Activated T-cell treated with anti-CD3 and anti-CD28 coated beads for 24 hours (primary cell): ENCODE data around the gene OR9K2.
"Not testable (repeated sequence)": the region's sequence is repeated elsewhere in the genome, so short reads cannot be mapped to it uniquely, and the experiment has no call there.

Experiments used
- DNase-seq: peaks from one replicate; pipeline ENCODE4 v3.0.0-alpha.2; 2020; ENCODE audit warnings: low read depth

Gene OR9K2, protein sequence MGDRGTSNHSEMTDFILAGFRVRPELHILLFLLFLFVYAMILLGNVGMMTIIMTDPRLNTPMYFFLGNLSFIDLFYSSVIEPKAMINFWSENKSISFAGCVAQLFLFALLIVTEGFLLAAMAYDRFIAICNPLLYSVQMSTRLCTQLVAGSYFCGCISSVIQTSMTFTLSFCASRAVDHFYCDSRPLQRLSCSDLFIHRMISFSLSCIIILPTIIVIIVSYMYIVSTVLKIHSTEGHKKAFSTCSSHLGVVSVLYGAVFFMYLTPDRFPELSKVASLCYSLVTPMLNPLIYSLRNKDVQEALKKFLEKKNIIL

DNA sequence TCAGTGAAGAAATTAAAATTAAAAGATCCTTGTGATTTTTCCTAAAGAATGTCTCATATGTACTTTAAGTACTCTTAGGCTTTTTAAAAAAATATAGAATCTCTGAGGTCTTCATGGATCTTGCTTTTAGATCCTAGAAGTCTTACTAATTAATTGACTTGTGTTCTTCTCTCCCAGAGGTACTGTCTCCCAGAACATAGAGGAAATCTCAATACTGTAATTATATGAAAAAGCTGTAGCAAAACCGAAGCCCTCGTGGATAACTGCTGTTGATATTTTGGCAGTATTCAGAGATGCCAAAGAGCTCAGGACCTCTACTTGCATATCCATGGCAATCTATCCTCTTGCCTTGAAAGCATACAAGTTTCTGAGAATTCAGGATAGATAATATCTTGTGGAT is at the start of gene OR9K2:
TSS of gene OR9K2 (plus strand) at position 301 of the 400 bp plus-strand sequence. CDS start 3,429 bp downstream, outside the sequence.
- DNase-seq, result no peak

- no peak for DNase-seq
Measured at GRCh38 chr12:55092579-55092978, 33.6 kb upstream of the OR9K2 start.

- no peak for DNase-seq
Measured at GRCh38 chr12:55112378-55112875, 13.8 kb upstream of the OR9K2 start.

- DNase-seq, result no peak
Measured at GRCh38 chr12:55116152-55116551, 10.1 kb upstream of the OR9K2 start.

- no peak for DNase-seq
Measured at GRCh38 chr12:55132816-55133215, 6.6 kb downstream of the OR9K2 start.

- peak; percentile 16 for DNase-seq
Measured at GRCh38 chr12:55142669-55143565, 16.7 kb downstream of the OR9K2 start.

DNA sequence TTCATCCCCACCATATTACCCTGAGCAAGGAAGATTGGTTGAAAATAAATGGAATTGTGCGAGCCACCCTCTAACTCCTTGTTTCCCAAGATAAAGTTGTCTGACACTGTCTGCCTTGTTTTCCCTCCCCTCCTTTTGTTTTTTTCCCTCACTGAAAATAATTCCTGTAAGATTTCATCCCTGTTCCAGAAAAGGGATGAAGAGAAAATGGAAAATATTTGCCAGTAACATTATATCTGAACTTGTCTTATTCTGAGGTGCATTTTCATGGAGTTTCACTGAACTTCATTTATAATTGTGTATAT is 17.3 kb downstream of the OR9K2 start:
- DNase-seq, result no peak

GRCh38 chr12:55167010-55167640 is 40.9 kb downstream of the OR9K2 start:
- DNase-seq, result not testable (repeated sequence)

DNA sequence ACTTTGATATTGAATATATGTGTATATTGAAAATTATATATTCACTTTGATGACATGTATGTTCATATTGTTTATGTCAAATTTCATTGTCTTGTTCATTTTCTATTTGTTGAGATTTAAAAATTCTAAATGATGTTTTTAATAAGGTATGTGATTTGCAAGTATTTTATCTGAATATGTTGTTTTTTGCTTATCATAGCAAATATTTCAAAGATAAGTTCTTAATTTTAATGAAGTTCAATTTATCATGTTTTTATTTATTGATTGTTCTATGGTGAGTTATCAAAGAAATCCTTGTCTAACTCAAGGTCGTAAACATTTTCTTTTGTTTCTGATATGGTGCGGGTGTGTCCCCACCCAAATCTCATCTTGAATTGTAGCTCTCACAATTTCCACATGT is 45.2 kb downstream of the OR9K2 start:
- DNase-seq, result no peak

- not testable (repeated sequence) for DNase-seq
Measured at GRCh38 chr12:55171846-55172245, 45.6 kb downstream of the OR9K2 start.

DNA sequence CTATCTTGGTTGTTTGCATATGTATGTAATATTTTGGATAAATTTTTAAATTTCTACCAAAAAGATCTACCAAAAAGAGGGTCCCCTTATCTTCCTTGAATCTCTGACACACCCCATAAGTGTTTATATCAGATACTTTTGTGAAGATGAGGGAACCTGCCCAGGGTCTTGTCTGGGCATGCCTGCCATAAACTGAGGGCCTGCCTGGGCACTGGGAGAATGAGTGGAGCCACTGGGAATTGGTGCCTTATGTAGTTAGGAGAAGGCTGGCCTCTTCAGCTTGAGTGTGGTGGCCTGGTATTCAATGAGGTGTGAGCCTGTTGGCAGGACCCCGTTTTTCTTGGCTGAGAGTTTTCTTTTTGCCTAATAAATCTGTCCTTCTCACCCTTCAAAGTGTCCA is 46.5 kb downstream of the OR9K2 start:
- DNase-seq, result no peak

DNA sequence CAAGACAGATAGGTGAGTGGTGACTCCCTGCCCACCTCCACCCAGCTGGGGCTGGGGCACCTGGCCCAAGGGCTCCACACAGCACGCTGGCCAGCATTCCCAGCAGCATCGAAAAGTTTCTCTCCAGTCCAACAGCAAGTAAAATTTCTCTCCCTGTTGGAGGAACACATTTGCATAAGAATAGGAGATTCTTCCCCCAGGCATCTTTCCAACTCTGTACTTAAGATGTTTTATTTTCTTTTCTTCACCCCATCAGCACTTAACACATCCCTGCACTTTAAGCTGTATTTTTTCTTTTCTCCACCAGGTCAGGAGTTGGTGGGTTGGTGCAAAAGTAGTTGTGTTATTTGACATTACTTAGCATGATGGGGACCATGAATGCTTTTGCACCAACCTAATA is 47.2 kb downstream of the OR9K2 start:
- no peak for DNase-seq
